Measurements from ENCODE around the gene SLC22A23. TPM values are rescaled to one million over a fixed set of nuclear protein-coding genes. Genes with fewer than 3 reads are reported as not detected.

Gene SLC22A23
- total and polyA plus RNA-seq, 2 donors (not counting 1 experiment from before 2014, with no cell fraction given) = 0.18 to 1.4 TPM

DNA sequence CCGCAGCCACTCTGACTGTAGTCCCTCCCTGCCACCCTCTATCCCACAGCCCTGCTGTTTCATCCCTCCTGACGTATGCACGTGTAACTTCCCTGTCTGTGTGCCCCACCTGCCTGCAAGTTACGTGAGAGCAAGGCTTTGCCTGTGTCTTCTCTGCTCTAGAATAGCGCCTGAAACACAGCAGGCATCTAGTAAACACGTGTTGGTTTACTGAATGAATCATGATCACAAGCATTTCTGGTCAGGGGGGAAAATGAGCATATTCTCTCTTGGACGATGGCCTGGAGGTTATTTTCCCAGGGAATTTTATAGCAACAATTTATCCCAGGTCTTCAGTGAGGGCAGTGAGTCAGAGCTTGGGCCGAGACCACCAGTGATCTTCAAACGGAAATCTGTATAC is 159.8 kb downstream of the SLC22A23 start:
- 83% methylated on average over 7 of the region's 9 CpGs for WGBS (ENCODE audit: insufficient coverage)
- Histone ChIP-seq H3K27me3 (replicated peaks in 1 of 4; ENCODE audit: control extremely low read depth in 1 of 4, control insufficient read depth in 3 of 4, insufficient read depth in 4 of 4, low read length in 3 of 4) (peaks cover 0 to 14% (median 0%) of the 10 kb centered on the region in 4 experiments), H3K4me2 (replicated peaks; ENCODE audit: low read depth, low read length, poor library complexity, severe bottlenecking) (no peak overlapping the region), H3K27ac (ENCODE audit: low read length in 2 of 2) (no peak overlapping the region), H3K79me2 (ENCODE audit: control insufficient read depth, insufficient read depth, low read length) (no peaks in the 10 kb centered on the region), H3K36me3 (replicated peaks in 1 of 2; ENCODE audit: control extremely low read depth in 1 of 2, control insufficient read depth in 1 of 2, extremely low read depth in 1 of 2, insufficient read depth in 2 of 2, low read length in 1 of 2) (no peaks in the 10 kb centered on the region), H3K9me3 (ENCODE audit: control extremely low read depth in 1 of 3, control insufficient read depth in 2 of 3, insufficient read depth in 1 of 3, low read length in 2 of 3) (no peaks in the 10 kb centered on the region), H3K9ac (ENCODE audit: low read length) (no peak overlapping the region), H3K4me3 (ENCODE audit: control extremely low read depth in 1 of 5, extremely low read depth in 1 of 5, insufficient read depth in 1 of 5, low read depth in 2 of 5, low read length in 4 of 5) (no peak overlapping the region), H4K20me1 (ENCODE audit: control insufficient read depth, insufficient read depth, low read length, poor library complexity, severe bottlenecking) (no peaks in the 10 kb centered on the region), H2AFZ (ENCODE audit: insufficient read depth, low read depth, low read length, poor library complexity, severe bottlenecking) (no peak overlapping the region), H3K4me1 (ENCODE audit: control insufficient read depth in 2 of 2, insufficient read depth in 2 of 2, low read length in 2 of 2) (no peaks in the 10 kb centered on the region)
- DNase-seq (no peak), ATAC-seq (ENCODE audit: low read depth) (no peak)
- peaks cover under 1% of the 10 kb centered on the region for H3K9me3 Mint-ChIP-seq (ENCODE audit: insufficient read depth)
- peaks cover 30% of the 10 kb centered on the region for H3K27me3 Mint-ChIP-seq
- no peak overlapping the region for H3K27ac Mint-ChIP-seq
- no peaks in the 10 kb centered on the region for H3K4me1 Mint-ChIP-seq
- intact Hi-C loops (cut with micrococcal nuclease) = no loop called here
- no peak overlapping the region for H3K4me3 Mint-ChIP-seq
- no peak for TF ChIP-seq EZH2 (IDR thresholded peaks at IDR 0.05; ENCODE audit: borderline replicate concordance, insufficient read depth, low read depth, low read length, poor library complexity, severe bottlenecking)
- TF ChIP-seq, protein P1, sequence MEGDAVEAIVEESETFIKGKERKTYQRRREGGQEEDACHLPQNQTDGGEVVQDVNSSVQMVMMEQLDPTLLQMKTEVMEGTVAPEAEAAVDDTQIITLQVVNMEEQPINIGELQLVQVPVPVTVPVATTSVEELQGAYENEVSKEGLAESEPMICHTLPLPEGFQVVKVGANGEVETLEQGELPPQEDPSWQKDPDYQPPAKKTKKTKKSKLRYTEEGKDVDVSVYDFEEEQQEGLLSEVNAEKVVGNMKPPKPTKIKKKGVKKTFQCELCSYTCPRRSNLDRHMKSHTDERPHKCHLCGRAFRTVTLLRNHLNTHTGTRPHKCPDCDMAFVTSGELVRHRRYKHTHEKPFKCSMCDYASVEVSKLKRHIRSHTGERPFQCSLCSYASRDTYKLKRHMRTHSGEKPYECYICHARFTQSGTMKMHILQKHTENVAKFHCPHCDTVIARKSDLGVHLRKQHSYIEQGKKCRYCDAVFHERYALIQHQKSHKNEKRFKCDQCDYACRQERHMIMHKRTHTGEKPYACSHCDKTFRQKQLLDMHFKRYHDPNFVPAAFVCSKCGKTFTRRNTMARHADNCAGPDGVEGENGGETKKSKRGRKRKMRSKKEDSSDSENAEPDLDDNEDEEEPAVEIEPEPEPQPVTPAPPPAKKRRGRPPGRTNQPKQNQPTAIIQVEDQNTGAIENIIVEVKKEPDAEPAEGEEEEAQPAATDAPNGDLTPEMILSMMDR (IDR thresholded peaks at IDR 0.05) = no peak
- CTCF ChIA-PET = no interaction called here
- POLR2A ChIA-PET = no interaction called here

DNA sequence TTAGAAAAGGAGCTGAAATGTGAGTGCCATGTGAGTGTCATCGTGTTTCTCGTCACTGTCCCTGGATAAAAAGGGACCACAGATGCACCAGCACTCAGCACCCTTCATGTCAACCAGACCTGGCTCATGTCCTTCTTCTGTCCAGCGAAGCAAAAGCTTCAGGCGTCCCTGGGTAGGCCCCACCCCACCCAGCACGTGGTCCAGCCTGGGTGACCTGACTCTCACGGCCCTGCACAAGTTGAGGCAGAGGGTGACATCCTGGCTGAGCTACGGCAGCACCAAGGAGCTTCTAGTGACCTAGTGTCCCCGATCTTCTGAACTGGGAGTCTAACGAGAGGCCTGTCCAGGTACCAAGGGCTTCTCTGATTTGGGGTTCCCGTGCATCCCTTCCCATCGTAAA is 160.3 kb downstream of the SLC22A23 start:
- Histone ChIP-seq H3K36me3 (replicated peaks in 1 of 2; ENCODE audit: control extremely low read depth in 1 of 2, control insufficient read depth in 1 of 2, extremely low read depth in 1 of 2, insufficient read depth in 2 of 2, low read length in 1 of 2) (no peaks in the 10 kb centered on the region), H3K9ac (ENCODE audit: low read length) (no peak overlapping the region), H3K27ac (ENCODE audit: low read length in 2 of 2) (no peak overlapping the region), H2AFZ (ENCODE audit: insufficient read depth, low read depth, low read length, poor library complexity, severe bottlenecking) (no peak overlapping the region), H3K4me1 (ENCODE audit: control insufficient read depth in 2 of 2, insufficient read depth in 2 of 2, low read length in 2 of 2) (no peaks in the 10 kb centered on the region), H3K9me3 (ENCODE audit: control extremely low read depth in 1 of 3, control insufficient read depth in 2 of 3, insufficient read depth in 1 of 3, low read length in 2 of 3) (no peaks in the 10 kb centered on the region), H3K27me3 (replicated peaks in 1 of 4; ENCODE audit: control extremely low read depth in 1 of 4, control insufficient read depth in 3 of 4, insufficient read depth in 4 of 4, low read length in 3 of 4) (peaks cover 0 to 14% (median 0%) of the 10 kb centered on the region in 4 experiments), H3K4me2 (replicated peaks; ENCODE audit: low read depth, low read length, poor library complexity, severe bottlenecking) (no peak overlapping the region), H4K20me1 (ENCODE audit: control insufficient read depth, insufficient read depth, low read length, poor library complexity, severe bottlenecking) (no peaks in the 10 kb centered on the region), H3K79me2 (ENCODE audit: control insufficient read depth, insufficient read depth, low read length) (no peaks in the 10 kb centered on the region), H3K4me3 (ENCODE audit: control extremely low read depth in 1 of 5, extremely low read depth in 1 of 5, insufficient read depth in 1 of 5, low read depth in 2 of 5, low read length in 4 of 5) (no peak overlapping the region)
- no peaks in the 10 kb centered on the region for H3K9me3 Mint-ChIP-seq (ENCODE audit: insufficient read depth)
- CTCF ChIA-PET = no interaction called here
- intact Hi-C loops (cut with micrococcal nuclease) = no loop called here
- DNase-seq (no peak), ATAC-seq (ENCODE audit: low read depth) (no peak)
- H3K4me3 Mint-ChIP-seq = no peak overlapping the region
- TF ChIP-seq EZH2 (IDR thresholded peaks at IDR 0.05; ENCODE audit: borderline replicate concordance, insufficient read depth, low read depth, low read length, poor library complexity, severe bottlenecking) = no peak
- TF ChIP-seq, protein P1 (IDR thresholded peaks at IDR 0.05) = no peak
- H3K4me1 Mint-ChIP-seq = no peaks in the 10 kb centered on the region
- peaks cover 26% of the 10 kb centered on the region for H3K27me3 Mint-ChIP-seq
- H3K27ac Mint-ChIP-seq = no peak overlapping the region
- POLR2A ChIA-PET = no interaction called here
- 92% methylated on average over 11 of the region's 11 CpGs for WGBS (ENCODE audit: insufficient coverage)
